SH-SY5Y (cell line): Measurements from ENCODE around the gene SMARCC1.

ENCODE experiments used
- GATA2 ChIP-seq: IDR thresholded peaks from 2 replicates; pipeline ENCODE4 v1.6.1; 2011; ENCODE audit warnings: mild to moderate bottlenecking, low read depth, low read length
- GATA3 ChIP-seq: IDR thresholded peaks from 2 replicates; pipeline ENCODE4 v1.6.1; 2011; ENCODE audit warnings: low read depth, mild to moderate bottlenecking, low read length, moderate library complexity

The SMARCC1 gene

GRCh38 chr3:47781685-47782445, at the start of gene SMARCC1:
SMARCC1 (minus strand) TSS chr3:47781893; CDS start chr3:47781797, 96 bp downstream.
- TF ChIP-seq GATA3 (no peak), GATA2 (no peak)

GRCh38 chr3:47825590-47825989, 43.9 kb upstream of the SMARCC1 start:
- no peak for TF ChIP-seq GATA2
- TF ChIP-seq GATA3: no peak

- TF ChIP-seq GATA2 (no peak), GATA3 (no peak)
Measured at GRCh38 chr3:47824541-47825473, 43.1 kb upstream of the SMARCC1 start.

GRCh38 chr3:47817609-47818008, 35.9 kb upstream of the SMARCC1 start:
- no peak for TF ChIP-seq GATA3
- TF ChIP-seq GATA2: no peak

- TF ChIP-seq GATA3: no peak
- TF ChIP-seq GATA2: no peak
Measured at GRCh38 chr3:47813551-47814177, 32.0 kb upstream of the SMARCC1 start.

- TF ChIP-seq GATA3 (no peak), GATA2 (no peak)
Measured at GRCh38 chr3:47804577-47804976, 22.9 kb upstream of the SMARCC1 start.

GRCh38 chr3:47803480-47804025, 21.9 kb upstream of the SMARCC1 start:
- TF ChIP-seq GATA3 (no peak), GATA2 (no peak)

GRCh38 chr3:47802734-47803479, 21.2 kb upstream of the SMARCC1 start, which contains the start of gene DHX30:
DHX30 (plus strand) TSS chr3:47803138; CDS start chr3:47810684, 7,546 bp downstream.
- no peak for TF ChIP-seq GATA2
- TF ChIP-seq GATA3: no peak

GRCh38 chr3:47799733-47800132, 18.0 kb upstream of the SMARCC1 start:
- no peak for TF ChIP-seq GATA3
- no peak for TF ChIP-seq GATA2

- no peak for TF ChIP-seq GATA2
- TF ChIP-seq GATA3: no peak
Measured at GRCh38 chr3:47794544-47794943, 12.9 kb upstream of the SMARCC1 start.

- no peak for TF ChIP-seq GATA2
Measured at GRCh38 chr3:47792699-47793098, 11.0 kb upstream of the SMARCC1 start.

GRCh38 chr3:47791193-47791855, 9.6 kb upstream of the SMARCC1 start:
- TF ChIP-seq GATA3: no peak
- no peak for TF ChIP-seq GATA2

GRCh38 chr3:47783673-47784072, 2.0 kb upstream of the SMARCC1 start:
- TF ChIP-seq GATA3 (no peak), GATA2 (no peak)
